Activated CD8-positive, alpha-beta memory T cell treated with anti-CD3 and anti-CD28 coated beads for 1 hour (primary cell): Measurements from ENCODE around the gene R3HCC1L.
"Not testable (repeated sequence)": the region's sequence is repeated elsewhere in the genome, so short reads cannot be mapped to it uniquely, and the experiment has no call there.

Experiments
- DNase-seq, 2 donors: peaks; one replicate each; pipeline ENCODE4 v3.0.0-alpha.2; 2020; ENCODE audit warnings: low read depth in 1 of 2; ENCODE audit errors: extremely low read depth in 1 of 2

Gene R3HCC1L

GRCh38 chr10:98226508-98227144 lies 92.2 kb downstream of the R3HCC1L start:
- DNase-seq, result no peak

GRCh38 chr10:98227713-98228112 lies 93.3 kb downstream of the R3HCC1L start:
- DNase-seq, result not testable (repeated sequence)

GRCh38 chr10:98228266-98228665 lies 93.8 kb downstream of the R3HCC1L start:
- DNase-seq, result not testable (repeated sequence)

- no peak for DNase-seq
Measured at GRCh38 chr10:98231417-98231816, 97.0 kb downstream of the R3HCC1L start.

GRCh38 chr10:98235846-98236245 lies 101.4 kb downstream of the R3HCC1L start:
- DNase-seq, result no peak

- no peak for DNase-seq
Measured at GRCh38 chr10:98236862-98237261, 102.4 kb downstream of the R3HCC1L start.

GRCh38 chr10:98238391-98238790 lies 103.9 kb downstream of the R3HCC1L start:
- DNase-seq, result no peak

- no peak for DNase-seq
Measured at GRCh38 chr10:98240524-98240923, 106.1 kb downstream of the R3HCC1L start.

GRCh38 chr10:98242823-98243222 lies 108.4 kb downstream of the R3HCC1L start:
- no peak for DNase-seq

- no peak for DNase-seq
Measured at GRCh38 chr10:98244141-98244540, 109.7 kb downstream of the R3HCC1L start.

- no peak for DNase-seq
Measured at GRCh38 chr10:98244586-98244985, 110.1 kb downstream of the R3HCC1L start.

- DNase-seq, result no peak
Measured at GRCh38 chr10:98246911-98247805, 112.7 kb downstream of the R3HCC1L start.

GRCh38 chr10:98248018-98248417 lies 113.6 kb downstream of the R3HCC1L start:
- DNase-seq, result no peak

GRCh38 chr10:98249134-98249533 lies 114.7 kb downstream of the R3HCC1L start:
- DNase-seq, result no peak

- no peak for DNase-seq
Measured at GRCh38 chr10:98251399-98251798, 116.9 kb downstream of the R3HCC1L start.

- no peak for DNase-seq
Measured at GRCh38 chr10:98252464-98252863, 118.0 kb downstream of the R3HCC1L start.

- DNase-seq, result no peak
Measured at GRCh38 chr10:98253499-98253898, 119.0 kb downstream of the R3HCC1L start.

- no peak for DNase-seq
Measured at GRCh38 chr10:98254234-98254974, 119.9 kb downstream of the R3HCC1L start.

GRCh38 chr10:98255146-98255877 lies 120.9 kb downstream of the R3HCC1L start:
- DNase-seq, result no peak

- no peak for DNase-seq
Measured at GRCh38 chr10:98256692-98257091, 122.2 kb downstream of the R3HCC1L start.

- DNase-seq, result no peak
Measured at GRCh38 chr10:98257198-98257597, 122.7 kb downstream of the R3HCC1L start.
